Astrocyte (in vitro differentiated cells and primary cell): ENCODE results near the gene C11orf52. TPM values are rescaled to one million over a fixed set of nuclear protein-coding genes. Genes with fewer than 3 reads are reported as not detected.

Experiments used
- DNase-seq: peaks from one replicate; pipeline ENCODE4 v3.0.0-alpha.2; 2010; ENCODE audit warnings: low read depth
- FAIRE-seq: peaks from 2 replicates; lab custom pipeline; 2011; peaks lifted over from hg19 to GRCh38; lab: Jason Lieb, UNC
- H2AFZ ChIP-seq: 2 replicates; pipeline ENCODE4 v1.6.0; 2012; ENCODE audit warnings: low read depth, low read length, inconsistent platforms
- H3K27ac ChIP-seq: 2 replicates; pipeline ENCODE4 v1.5.1; 2011; ENCODE audit warnings: low read depth, low read length, inconsistent platforms
- H3K27me3 ChIP-seq: 2 replicates; pipeline ENCODE4 v1.6.0; 2011; ENCODE audit warnings: low read length, inconsistent platforms; ENCODE audit not compliant: insufficient read depth
- H3K36me3 ChIP-seq: 2 replicates; pipeline ENCODE4 v1.5.1; 2011; ENCODE audit warnings: low read length, inconsistent platforms; ENCODE audit not compliant: insufficient read depth
- H3K4me1 ChIP-seq: 2 replicates; pipeline ENCODE4 v1.5.1; 2011; ENCODE audit warnings: low read length, inconsistent platforms; ENCODE audit not compliant: insufficient read depth
- H3K4me2 ChIP-seq: 2 replicates; pipeline ENCODE4 v1.6.0; 2012; ENCODE audit warnings: low read length, inconsistent platforms
- H3K4me3 ChIP-seq: 2 replicates; pipeline ENCODE4 v1.5.1; 2011; ENCODE audit warnings: low read depth, mild to moderate bottlenecking, low read length, inconsistent platforms; ENCODE audit not compliant: insufficient read depth
- H3K79me2 ChIP-seq: 2 replicates; pipeline ENCODE4 v1.6.0; 2012; ENCODE audit warnings: mild to moderate bottlenecking, low read length, inconsistent platforms; ENCODE audit not compliant: insufficient read depth
- H3K9ac ChIP-seq: 2 replicates; pipeline ENCODE4 v1.6.0; 2012; ENCODE audit warnings: mild to moderate bottlenecking, low read length, inconsistent platforms
- H3K9me3 ChIP-seq: 2 replicates; pipeline ENCODE4 v1.5.1; 2012; ENCODE audit warnings: low read depth, mild to moderate bottlenecking, low read length, inconsistent platforms; ENCODE audit not compliant: insufficient read depth
- H4K20me1 ChIP-seq: 2 replicates; pipeline ENCODE4 v1.6.0; 2012; ENCODE audit warnings: low read length, inconsistent platforms; ENCODE audit not compliant: insufficient read depth
- H3K27ac Mint-ChIP-seq: one replicate; pipeline ENCODE4 v1.8.0; 2021; ENCODE audit warnings: mild to moderate bottlenecking, mixed read lengths; ENCODE audit not compliant: unreplicated experiment
- H3K27me3 Mint-ChIP-seq: one replicate; pipeline ENCODE4 v1.8.0; 2021; ENCODE audit warnings: low read depth, mixed read lengths; ENCODE audit not compliant: unreplicated experiment
- H3K36me3 Mint-ChIP-seq: one replicate; pipeline ENCODE4 v1.8.0; 2021; ENCODE audit warnings: low read depth, mixed read lengths; ENCODE audit not compliant: unreplicated experiment
- H3K4me1 Mint-ChIP-seq: one replicate; pipeline ENCODE4 v1.8.0; 2021; ENCODE audit warnings: low read depth, mixed read lengths; ENCODE audit not compliant: unreplicated experiment
- H3K4me3 Mint-ChIP-seq: one replicate; pipeline ENCODE4 v1.8.0; 2021; ENCODE audit warnings: mild to moderate bottlenecking, moderate library complexity, mixed read lengths; ENCODE audit not compliant: unreplicated experiment
- H3K9me3 Mint-ChIP-seq: one replicate; pipeline ENCODE4 v1.8.0; 2021; ENCODE audit warnings: mild to moderate bottlenecking, mixed read lengths; ENCODE audit not compliant: unreplicated experiment
- EZH2 ChIP-seq: IDR thresholded peaks from 2 replicates; pipeline ENCODE4 v1.6.1; 2012; ENCODE audit warnings: mild to moderate bottlenecking, low read length, inconsistent platforms; ENCODE audit not compliant: insufficient read depth
- total RNA-seq: library from RNA; stranded (reverse); gene quantifications from 2 replicates; pipeline ENCODE4 v1.2.1, GENCODE V29; 2021
- TF ChIP-seq, protein P1 (sequence below): IDR thresholded peaks from 2 replicates; pipeline ENCODE4 v1.5.1; 2011; ENCODE audit warnings: low read depth, mild to moderate bottlenecking, inconsistent platforms, low read length, moderate library complexity; ENCODE audit not compliant: insufficient read depth

The C11orf52 gene
- total RNA-seq, 1 donor from 2014 or later, result 0.50 TPM

DNA sequence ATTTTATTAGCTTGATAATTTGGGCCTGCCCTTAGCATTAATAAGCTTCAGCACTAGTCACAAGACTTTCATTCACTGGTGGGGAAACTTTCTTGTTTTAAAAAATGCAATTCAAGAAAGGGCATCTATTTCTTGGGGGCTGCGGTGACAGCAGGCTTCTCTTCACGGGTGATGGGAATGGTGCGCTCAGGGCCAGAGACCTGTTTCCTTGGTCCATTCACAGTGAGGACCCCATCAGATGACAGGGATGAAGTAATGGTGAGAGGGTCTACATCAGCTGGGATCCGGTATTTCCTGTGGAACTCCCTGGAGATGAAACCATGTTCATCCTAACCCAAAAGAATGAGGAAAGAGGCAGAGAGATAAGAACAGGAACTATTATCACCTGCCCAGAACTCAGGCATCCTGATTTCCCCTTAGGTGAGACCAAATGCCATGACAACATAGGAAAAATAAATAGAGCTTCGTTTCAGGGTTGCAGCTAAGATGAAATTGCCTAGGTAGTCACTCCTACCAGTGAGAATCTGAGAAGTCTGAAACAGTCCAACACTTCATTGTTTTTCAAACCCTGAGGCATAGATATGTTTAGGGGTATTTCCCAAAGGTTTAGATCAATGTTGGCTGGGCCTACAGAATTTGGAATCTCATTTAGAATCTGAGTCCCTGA is 9.9 kb upstream of the C11orf52 start:
- peaks cover 17% of the 10 kb centered on the region for H3K4me1 Mint-ChIP-seq

DNA sequence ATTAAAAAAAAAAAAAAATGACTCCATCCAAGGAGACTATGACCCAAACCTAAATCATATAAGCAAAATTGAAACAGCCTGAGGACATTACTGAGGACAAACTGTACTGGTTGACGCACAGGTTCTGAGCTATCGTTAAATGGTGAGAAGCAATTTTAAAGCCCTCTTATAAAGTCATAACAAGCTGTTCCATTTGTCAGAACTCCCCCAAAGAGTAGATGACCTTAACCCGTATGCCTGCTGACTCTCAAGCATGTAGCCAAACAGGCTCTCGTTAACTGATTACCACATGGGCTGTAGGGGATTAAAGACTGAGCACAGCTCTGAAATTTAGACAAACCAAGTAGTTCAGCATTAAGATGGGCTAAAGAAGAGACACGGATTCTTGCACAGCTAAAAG is 9.3 kb upstream of the C11orf52 start:
- Histone ChIP-seq H3K36me3 (no peaks in the 10 kb centered on the region), H3K9me3 (no peaks in the 10 kb centered on the region), H3K27me3 (peaks cover 5% of the 10 kb centered on the region), H3K4me1 (peaks cover 17% of the 10 kb centered on the region), H3K4me3 (no peak overlapping the region), H3K9ac (no peak overlapping the region), H4K20me1 (no peaks in the 10 kb centered on the region), H3K79me2 (no peaks in the 10 kb centered on the region), H2AFZ (no peak overlapping the region), H3K4me2 (no peak overlapping the region), H3K27ac (no peak overlapping the region)
- Mint-ChIP-seq H3K27me3 (peaks cover 8% of the 10 kb centered on the region), H3K36me3 (no peaks in the 10 kb centered on the region), H3K4me1 (peaks cover 17% of the 10 kb centered on the region), H3K9me3 (no peaks in the 10 kb centered on the region), H3K27ac (no peak overlapping the region), H3K4me3 (no peak overlapping the region)
- DNase-seq (no peak), FAIRE-seq (no peak)
- TF ChIP-seq, protein P1, sequence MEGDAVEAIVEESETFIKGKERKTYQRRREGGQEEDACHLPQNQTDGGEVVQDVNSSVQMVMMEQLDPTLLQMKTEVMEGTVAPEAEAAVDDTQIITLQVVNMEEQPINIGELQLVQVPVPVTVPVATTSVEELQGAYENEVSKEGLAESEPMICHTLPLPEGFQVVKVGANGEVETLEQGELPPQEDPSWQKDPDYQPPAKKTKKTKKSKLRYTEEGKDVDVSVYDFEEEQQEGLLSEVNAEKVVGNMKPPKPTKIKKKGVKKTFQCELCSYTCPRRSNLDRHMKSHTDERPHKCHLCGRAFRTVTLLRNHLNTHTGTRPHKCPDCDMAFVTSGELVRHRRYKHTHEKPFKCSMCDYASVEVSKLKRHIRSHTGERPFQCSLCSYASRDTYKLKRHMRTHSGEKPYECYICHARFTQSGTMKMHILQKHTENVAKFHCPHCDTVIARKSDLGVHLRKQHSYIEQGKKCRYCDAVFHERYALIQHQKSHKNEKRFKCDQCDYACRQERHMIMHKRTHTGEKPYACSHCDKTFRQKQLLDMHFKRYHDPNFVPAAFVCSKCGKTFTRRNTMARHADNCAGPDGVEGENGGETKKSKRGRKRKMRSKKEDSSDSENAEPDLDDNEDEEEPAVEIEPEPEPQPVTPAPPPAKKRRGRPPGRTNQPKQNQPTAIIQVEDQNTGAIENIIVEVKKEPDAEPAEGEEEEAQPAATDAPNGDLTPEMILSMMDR, result no peak
- TF ChIP-seq EZH2, result no peak

More for the DNA sequence above, 9.9 kb upstream of the C11orf52 start:
- no peaks in the 10 kb centered on the region for H3K9me3 Mint-ChIP-seq
- H3K79me2 ChIP-seq, result no peaks in the 10 kb centered on the region
- FAIRE-seq (no peak), DNase-seq (no peak)
- no peaks in the 10 kb centered on the region for H3K9me3 ChIP-seq
- no peak overlapping the region for H3K4me2 ChIP-seq
- H4K20me1 ChIP-seq, result no peaks in the 10 kb centered on the region
- H3K4me1 ChIP-seq, result peaks cover 11% of the 10 kb centered on the region
- no peak overlapping the region for H3K27ac Mint-ChIP-seq
- H2AFZ ChIP-seq, result no peak overlapping the region
- no peak overlapping the region for H3K27ac ChIP-seq
- no peaks in the 10 kb centered on the region for H3K36me3 Mint-ChIP-seq
- H3K4me3 ChIP-seq, result no peak overlapping the region
- no peaks in the 10 kb centered on the region for H3K36me3 ChIP-seq
- no peak overlapping the region for H3K4me3 Mint-ChIP-seq
- H3K27me3 ChIP-seq, result peaks cover 5% of the 10 kb centered on the region
- H3K27me3 Mint-ChIP-seq, result peaks cover 4% of the 10 kb centered on the region
- TF ChIP-seq, protein P1, result no peak
- TF ChIP-seq EZH2, result no peak
- no peak overlapping the region for H3K9ac ChIP-seq
